HG02610 (cell line): ENCODE data around the gene SRP68.

Source experiments
- ATAC-seq: cut with Tn5 transposase; IDR thresholded peaks from one replicate; pipeline ENCODE4 v1.9.1; 2021; ENCODE audit warnings: mild to moderate bottlenecking, moderate library complexity; ENCODE audit not compliant: unreplicated experiment

SRP68 gene

DNA sequence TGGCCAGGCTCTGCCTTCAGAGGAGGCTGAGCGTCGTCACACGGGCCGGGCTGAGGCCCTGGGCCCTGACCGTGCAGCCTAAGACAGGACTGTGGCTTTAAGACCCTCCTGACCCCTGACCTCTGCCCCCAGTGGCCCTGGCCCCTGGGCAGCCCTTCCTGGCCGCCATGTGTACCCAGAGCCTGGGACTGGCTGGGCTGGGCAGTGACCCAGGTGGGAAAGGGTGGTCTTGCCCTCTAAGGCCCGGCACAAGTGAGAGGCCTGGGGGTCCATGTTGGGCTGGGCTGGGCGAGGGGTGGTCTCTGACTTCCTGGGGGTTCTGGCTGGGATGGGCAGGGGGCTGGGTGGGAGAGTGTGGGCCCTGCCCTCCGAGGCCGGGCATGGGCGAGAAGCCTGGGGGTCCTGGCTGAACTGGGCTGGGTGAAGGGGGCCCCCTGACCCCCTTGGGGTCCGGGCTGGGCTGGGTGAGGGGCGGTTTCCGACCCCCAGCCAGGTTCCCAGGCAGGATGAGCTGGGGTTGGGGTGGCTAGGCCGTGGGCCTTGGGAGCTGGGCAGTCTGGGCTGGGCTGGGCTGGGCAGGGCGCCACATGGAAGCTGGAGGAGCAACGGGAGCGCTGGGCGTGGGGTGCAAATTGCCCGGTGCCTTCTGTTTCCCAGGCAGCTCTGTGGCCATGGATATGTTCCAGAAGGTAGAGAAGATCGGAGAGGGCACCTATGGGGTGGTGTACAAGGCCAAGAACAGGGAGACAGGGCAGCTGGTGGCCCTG is 71.4 kb downstream of the SRP68 start, which contains the start of gene CDK3:
TSS of gene CDK3 (plus strand) at position 101 of the 767 bp plus-strand sequence. CDS start at position 672, 571 bp downstream.
- ATAC-seq: no peak

DNA sequence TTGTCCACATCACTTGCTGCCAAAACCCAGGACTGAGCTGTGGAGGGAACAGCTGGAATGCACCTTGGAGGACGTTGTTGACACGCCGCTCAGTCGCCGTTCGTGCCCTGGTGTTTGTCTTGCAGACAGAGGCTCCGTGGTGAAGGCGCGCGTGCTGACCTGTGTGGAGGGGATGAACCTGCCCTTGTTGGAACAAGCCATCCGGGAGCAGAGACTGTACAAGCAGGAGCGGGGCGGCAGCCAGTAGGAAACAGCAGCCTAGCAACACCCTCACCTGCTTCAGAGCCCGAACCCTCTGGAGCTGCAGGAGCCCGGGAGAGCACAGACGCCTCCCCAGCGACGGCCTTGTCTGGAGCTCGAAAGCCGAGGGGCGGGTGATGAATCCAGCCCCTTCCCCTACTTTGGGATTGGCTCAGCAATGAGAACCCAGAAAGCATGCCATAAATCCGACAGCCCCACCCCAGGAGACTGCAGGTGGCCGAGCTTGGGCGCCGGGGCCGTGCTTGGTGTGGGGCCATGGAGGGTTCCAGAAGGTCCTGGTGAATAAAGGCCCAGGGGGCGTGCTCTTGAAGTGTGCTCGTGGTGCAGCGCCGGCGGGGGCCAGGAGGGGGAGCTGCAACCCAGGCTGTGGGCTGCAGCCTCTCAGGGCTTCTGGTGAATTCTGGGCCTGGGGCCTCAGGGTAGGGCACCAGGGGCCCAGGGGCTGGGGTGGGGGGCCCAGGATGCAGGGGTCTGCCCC is 72.1 kb downstream of the SRP68 start:
- ATAC-seq: no peak

DNA sequence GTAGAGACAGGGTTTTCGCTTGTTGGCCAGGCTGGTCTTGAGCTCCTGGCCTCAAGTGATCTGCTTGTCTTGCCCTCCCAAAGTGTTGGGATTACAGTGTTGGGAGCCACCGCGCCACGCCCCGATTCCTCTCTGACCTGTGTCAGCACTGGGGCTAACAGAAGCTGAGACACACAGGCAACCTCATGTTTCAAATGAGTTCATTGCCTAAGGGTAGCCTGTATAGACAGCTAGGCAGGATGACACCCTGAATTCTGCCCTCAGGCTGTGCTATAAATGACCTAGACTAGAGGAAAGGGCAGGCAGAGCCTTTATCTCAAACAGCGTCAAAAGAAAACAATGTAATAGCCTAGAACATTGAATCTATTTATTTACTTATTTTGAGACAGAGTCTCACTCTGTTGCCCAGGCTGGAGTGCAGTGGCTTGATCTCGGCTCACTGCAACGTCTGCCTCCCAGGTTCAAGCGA is 74.0 kb downstream of the SRP68 start:
- ATAC-seq: no peak

- peak; percentile 54 for ATAC-seq
These were observed 75.4 kb downstream of the SRP68 start for GRCh38 chr17:75996665-75997590.

DNA sequence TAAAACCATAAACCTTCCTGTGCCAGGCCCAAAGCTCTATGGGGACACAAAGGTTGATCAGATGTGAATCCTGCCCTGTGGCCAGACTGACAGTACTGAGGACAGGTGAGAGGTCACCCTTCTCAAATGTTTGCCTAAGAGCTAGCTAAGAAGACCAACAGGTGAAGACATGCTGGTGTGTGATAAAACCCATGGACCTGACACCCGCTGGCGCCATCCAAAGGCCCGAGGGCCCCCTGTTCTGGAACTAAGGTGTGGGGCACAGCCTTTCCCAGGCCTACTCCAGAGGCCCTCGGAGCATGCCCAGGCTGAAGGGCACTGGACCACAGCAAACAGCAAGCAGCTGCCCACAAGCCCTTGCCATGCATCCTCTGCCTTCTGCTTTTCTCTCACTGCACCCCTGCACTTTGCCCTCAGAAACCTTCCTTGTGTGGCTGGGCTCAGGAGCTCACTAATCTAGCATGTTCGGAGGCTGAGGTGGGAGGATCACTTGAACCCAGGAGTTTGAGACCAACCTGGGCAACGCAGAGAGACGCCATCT is 76.9 kb downstream of the SRP68 start:
- no peak for ATAC-seq

DNA sequence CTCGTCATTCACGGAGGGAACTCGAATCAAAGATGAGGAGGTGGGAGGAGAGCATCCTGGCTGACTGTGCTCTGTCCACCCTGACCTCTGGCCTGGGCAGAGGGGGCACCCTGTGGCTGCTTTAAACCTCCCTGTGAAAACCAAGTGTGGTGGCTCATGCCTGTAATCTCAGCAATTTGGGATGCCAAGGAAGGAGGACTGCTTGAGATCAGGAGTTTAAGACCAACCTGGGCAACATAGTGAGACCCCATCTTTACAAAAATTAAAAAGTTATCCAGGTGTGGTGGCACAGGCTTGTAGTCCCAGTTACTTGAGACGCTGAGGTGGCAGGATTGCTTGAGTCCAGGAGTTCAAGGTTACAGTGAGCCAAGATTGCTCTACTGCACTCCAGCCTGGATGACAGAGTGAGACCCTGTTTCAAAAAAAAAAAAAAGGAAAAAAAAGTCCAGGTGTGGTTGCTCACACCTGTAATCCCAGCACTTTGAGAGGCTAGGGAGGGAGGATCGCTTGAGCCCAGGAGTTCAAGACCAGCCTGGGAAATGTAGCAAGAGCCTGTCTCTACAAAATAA is 77.4 kb downstream of the SRP68 start:
- ATAC-seq: no peak

GRCh38 chr17:75991396-75991795 is 80.9 kb downstream of the SRP68 start:
- ATAC-seq: no peak
